VCaP (cell line): ENCODE results near the gene ZNF892.
"Not testable (repeated sequence)": the region's sequence is repeated elsewhere in the genome, so short reads cannot be mapped to it uniquely, and the experiment has no call there.

Experiments
- H3K27ac ChIP-seq: fragments of 450-650 bp; 2 replicates; pipeline ENCODE4 v1.5.1; 2017
- CTCF ChIP-seq: fragments of 450-650 bp; conservative IDR thresholded peaks from 2 replicates; pipeline ENCODE4 v1.5.1; 2017; ENCODE audit warnings: mild to moderate bottlenecking, moderate library complexity

The ZNF892 gene

GRCh38 chr2:95192956-95193355, 14.4 kb upstream of the ZNF892 start:
- H3K27ac ChIP-seq = not testable (repeated sequence)
- peak; percentile 78 for TF ChIP-seq CTCF

GRCh38 chr2:95203911-95204310, 3.4 kb upstream of the ZNF892 start:
- H3K27ac ChIP-seq = no peak overlapping the region
- TF ChIP-seq CTCF = no peak

GRCh38 chr2:95204396-95204795, 2.9 kb upstream of the ZNF892 start:
- no peak for TF ChIP-seq CTCF
- H3K27ac ChIP-seq = no peak overlapping the region

GRCh38 chr2:95206096-95206495, 1.2 kb upstream of the ZNF892 start:
- no peak for TF ChIP-seq CTCF

GRCh38 chr2:95208106-95208505, 785 bp downstream of the ZNF892 start:
- H3K27ac ChIP-seq = no peak overlapping the region
- no peak for TF ChIP-seq CTCF

More at GRCh38 chr2:95206096-95206495, 1.2 kb upstream of the ZNF892 start:
- H3K27ac ChIP-seq = no peak overlapping the region

- no peak for TF ChIP-seq CTCF
- H3K27ac ChIP-seq = no peak overlapping the region
These were observed 7.8 kb downstream of the ZNF892 start for GRCh38 chr2:95215018-95215612.

GRCh38 chr2:95220449-95220848, 13.1 kb downstream of the ZNF892 start:
- TF ChIP-seq CTCF = no peak
- H3K27ac ChIP-seq = no peak overlapping the region
